Uterus (tissue), 4 donors: ENCODE data around the gene TTLL3. TPM values are rescaled to one million over a fixed set of nuclear protein-coding genes. Genes with fewer than 3 reads are reported as not detected.
"Not testable (repeated sequence)": the region's sequence is repeated elsewhere in the genome, so short reads cannot be mapped to it uniquely, and the experiment has no call there.

ENCODE experiments used
- DNase-seq, 2 donors: peaks; one replicate each; pipeline ENCODE4 v3.0.0-alpha.2; 2019 to 2020
- H3K27ac ChIP-seq, 2 donors: fragments of 200-600 bp; sonication (generic); 1 replicate in 1 of 2; 2 replicates in 1 of 2; pipeline ENCODE4 v1.5.1; 2016 to 2018
- H3K27me3 ChIP-seq, 2 donors: fragments of 200-600 bp; sonication (generic); one replicate each; pipeline ENCODE4 v1.5.1; 2018 to 2019; ENCODE audit warnings: control low read depth in 1 of 2
- H3K36me3 ChIP-seq, 2 donors: fragments of 200-600 bp; sonication (generic); one replicate each; pipeline ENCODE4 v1.5.1; 2019; ENCODE audit warnings: control low read depth in 1 of 2
- H3K4me1 ChIP-seq, 2 donors: fragments of 200-600 bp; sonication (generic); one replicate each; pipeline ENCODE4 v1.5.1; 2018 to 2019; ENCODE audit warnings: control low read depth in 1 of 2
- H3K4me3 ChIP-seq, 2 donors: fragments of 200-600 bp; sonication (generic); 1 replicate in 1 of 2; 2 replicates in 1 of 2; pipeline ENCODE4 v1.5.1; 2018 to 2019; ENCODE audit warnings: mild to moderate bottlenecking in 1 of 2
- H3K9me3 ChIP-seq, 2 donors: fragments of 200-600 bp; sonication (generic); one replicate each; pipeline ENCODE4 v1.5.1; 2019; ENCODE audit warnings: control low read depth in 1 of 2
- POLR2A ChIP-seq, 2 donors: fragments of 450-650 bp; IDR thresholded peaks; one replicate each; pipeline ENCODE4 v1.6.1; 2016; ENCODE audit warnings: antibody characterized with exemption in 2 of 2, mild to moderate bottlenecking in 1 of 2, moderate library complexity in 1 of 2
- intact Hi-C: fragments of 100-400 bp; cut with DNase I; formaldehyde crosslinking; loops from one replicate; pipeline ENCODE4 v1.15.1; 2023; ENCODE audit warnings: low total_unique reads
- total RNA-seq, 4 donors: library from RNA; depleted of rRNA in 3 of 4; stranded (reverse); fragments of >200 nt in 3 of 4; gene quantifications; one replicate each; pipeline versions ENCODE4 v1.1.0 to v1.2.4, GENCODE V29; 2014 to 2023
- TF ChIP-seq, protein P1 (sequence below), 4 experiments: fragments of 200-600 bp in 2 of 4; fragments of 450-650 bp in 2 of 4; sonication (generic) in 2 of 4; IDR thresholded peaks; one replicate each; pipeline ENCODE4 v1.5.1; 2016 to 2019; ENCODE audit warnings: antibody characterized with exemption in 4 of 4, mild to moderate bottlenecking in 2 of 4, moderate library complexity in 1 of 4
- donor health status: DM: yes; HTN: yes; CAD: no.

TTLL3 gene
- total RNA-seq, 4 donors from 2014 or later = 67.1 to 349 (median 83.7) TPM

DNA sequence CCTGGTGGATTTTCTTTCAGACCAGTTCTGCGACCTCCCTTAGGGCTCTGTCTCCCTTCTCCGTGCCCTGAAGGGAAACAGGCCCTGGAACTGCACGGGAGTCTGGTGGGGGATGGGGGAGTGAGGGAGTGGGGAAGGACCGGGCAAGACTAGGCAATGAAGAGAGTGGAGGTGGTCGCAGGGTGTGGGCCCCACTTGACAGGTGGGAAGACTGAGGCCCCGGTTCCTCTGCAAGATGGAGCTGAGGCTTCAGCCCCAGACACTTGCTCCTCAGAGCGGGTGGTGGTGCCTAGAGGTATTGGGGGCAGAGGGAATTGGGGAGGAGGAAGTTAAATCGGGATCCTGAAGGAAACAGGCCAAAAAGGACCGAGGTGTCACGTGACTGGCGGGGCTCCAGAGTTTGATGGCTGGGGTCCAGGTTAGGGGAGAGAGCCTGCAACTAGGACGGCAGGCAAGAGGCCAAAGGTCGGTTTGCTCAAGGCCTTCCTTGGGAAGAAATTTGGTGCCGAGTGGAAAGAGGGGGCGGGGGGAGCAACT is 39.7 kb upstream of the TTLL3 start:
- no peaks in the 10 kb centered on the region for H3K27me3 ChIP-seq
- H3K27ac ChIP-seq = peak overlapping the region; percentile 95 to 98

DNA sequence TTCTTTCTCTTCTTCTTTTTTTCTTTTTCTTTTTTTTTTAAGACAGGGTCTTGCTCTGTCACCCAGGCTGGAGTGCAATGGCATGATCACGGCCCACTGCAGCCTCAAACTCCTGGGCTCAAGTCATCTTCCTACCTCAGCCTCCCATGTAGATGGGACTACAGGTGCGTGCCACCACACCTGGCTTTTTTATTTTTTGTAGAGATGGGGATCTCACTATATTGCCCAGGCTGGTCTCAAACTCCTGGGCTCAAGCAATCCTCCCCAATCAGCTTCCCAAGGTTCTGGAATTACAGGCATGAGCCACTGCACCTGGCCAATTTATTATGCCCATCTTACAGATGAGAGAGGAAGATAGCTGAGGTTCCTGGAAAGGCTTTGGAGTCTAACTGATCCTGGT is 39.1 kb upstream of the TTLL3 start:
- intact Hi-C loops, H3K36me3 ChIP-seq, H3K9me3 ChIP-seq, H3K27me3 ChIP-seq, H3K4me3 ChIP-seq, DNase-seq, H3K4me1 ChIP-seq: not testable (repeated sequence)
- H3K27ac ChIP-seq = peak overlapping the region; percentile 95 to 98

More for the DNA sequence above, 39.7 kb upstream of the TTLL3 start:
- peak overlapping the region; percentile 62 to 84 for H3K4me3 ChIP-seq
- H3K4me1 ChIP-seq = peaks cover 0 to 9% of the 10 kb centered on the region in 2 donors
- no peaks in the 10 kb centered on the region for H3K36me3 ChIP-seq
- intact Hi-C loops = no loop called here
- no peak for TF ChIP-seq POLR2A (IDR thresholded peaks at IDR 0.05)
- TF ChIP-seq, protein P1, sequence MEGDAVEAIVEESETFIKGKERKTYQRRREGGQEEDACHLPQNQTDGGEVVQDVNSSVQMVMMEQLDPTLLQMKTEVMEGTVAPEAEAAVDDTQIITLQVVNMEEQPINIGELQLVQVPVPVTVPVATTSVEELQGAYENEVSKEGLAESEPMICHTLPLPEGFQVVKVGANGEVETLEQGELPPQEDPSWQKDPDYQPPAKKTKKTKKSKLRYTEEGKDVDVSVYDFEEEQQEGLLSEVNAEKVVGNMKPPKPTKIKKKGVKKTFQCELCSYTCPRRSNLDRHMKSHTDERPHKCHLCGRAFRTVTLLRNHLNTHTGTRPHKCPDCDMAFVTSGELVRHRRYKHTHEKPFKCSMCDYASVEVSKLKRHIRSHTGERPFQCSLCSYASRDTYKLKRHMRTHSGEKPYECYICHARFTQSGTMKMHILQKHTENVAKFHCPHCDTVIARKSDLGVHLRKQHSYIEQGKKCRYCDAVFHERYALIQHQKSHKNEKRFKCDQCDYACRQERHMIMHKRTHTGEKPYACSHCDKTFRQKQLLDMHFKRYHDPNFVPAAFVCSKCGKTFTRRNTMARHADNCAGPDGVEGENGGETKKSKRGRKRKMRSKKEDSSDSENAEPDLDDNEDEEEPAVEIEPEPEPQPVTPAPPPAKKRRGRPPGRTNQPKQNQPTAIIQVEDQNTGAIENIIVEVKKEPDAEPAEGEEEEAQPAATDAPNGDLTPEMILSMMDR (IDR thresholded peaks at IDR 0.05) = no peak
- no peaks in the 10 kb centered on the region for H3K9me3 ChIP-seq
- peak; percentile 96 to 97 for DNase-seq

DNA sequence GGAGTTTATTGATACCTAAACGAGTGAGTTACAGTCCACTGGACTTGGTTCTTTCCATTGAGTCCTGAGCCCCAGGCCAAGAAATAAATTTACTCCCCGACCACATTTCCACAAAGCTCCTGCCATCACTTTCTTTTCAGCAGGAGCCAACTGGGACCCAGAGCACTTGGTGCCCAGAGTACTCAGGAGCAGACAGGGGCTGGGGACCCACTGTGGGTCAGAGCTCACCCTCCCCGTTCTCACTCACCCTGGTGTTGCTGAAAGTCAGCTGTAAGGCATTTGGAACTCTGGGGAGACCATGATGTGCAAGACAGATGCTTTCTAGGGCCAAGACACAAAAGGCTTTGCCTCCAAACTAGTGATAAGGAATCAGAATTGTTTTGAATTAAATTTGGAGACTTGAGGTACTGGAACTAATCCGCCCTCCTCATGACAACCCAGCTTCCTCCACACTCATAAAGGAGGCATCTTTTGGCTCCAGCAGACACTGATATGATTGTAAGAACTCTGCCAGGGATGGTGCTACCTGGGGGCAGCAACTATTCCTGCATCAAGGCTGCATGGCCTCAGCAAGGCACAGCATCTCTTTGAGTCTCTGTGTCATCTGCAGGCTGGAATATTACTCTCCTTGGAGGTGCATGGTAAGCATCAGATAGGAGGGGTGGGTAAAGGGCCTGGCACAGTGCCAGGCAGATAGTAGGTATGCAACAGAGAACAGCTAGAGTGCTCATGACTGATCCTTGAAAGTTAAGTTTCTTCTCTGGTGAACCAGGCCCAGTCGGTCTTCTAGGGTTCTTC is 33.0 kb upstream of the TTLL3 start:
- H3K4me3 ChIP-seq = no peak overlapping the region
- no peaks in the 10 kb centered on the region for H3K36me3 ChIP-seq
- no peaks in the 10 kb centered on the region for H3K9me3 ChIP-seq
- H3K27ac ChIP-seq = peak overlapping the region in 1 of 2 donors; percentile 57
- intact Hi-C loops = no loop called here
- H3K4me1 ChIP-seq = peaks cover 0 to 6% of the 10 kb centered on the region in 2 donors
- DNase-seq = no peak
- H3K27me3 ChIP-seq = no peaks in the 10 kb centered on the region
- TF ChIP-seq, protein P1 (IDR thresholded peaks at IDR 0.05) = no peak
- TF ChIP-seq POLR2A (IDR thresholded peaks at IDR 0.05) = no peak

DNA sequence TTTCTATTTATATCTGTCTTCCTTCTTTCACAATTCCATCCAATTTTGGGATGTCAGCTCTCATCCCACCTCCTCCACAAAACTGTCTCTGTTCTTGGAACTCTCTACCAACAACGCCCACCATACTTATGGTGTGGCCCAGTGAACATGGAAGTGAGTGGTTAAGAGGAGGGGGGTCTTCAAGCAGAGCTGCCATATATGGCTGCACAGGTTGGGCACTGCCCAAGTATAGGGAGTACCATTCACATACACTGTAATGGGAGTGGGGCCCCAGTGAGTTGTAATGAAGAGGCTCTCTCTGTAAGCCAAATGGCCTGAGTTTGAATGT is 32.4 kb upstream of the TTLL3 start:
- Histone ChIP-seq H3K27ac (peak overlapping the region in 1 of 2 donors; percentile 57), H3K36me3 (no peaks in the 10 kb centered on the region), H3K4me3 (no peak overlapping the region), H3K27me3 (no peaks in the 10 kb centered on the region), H3K4me1 (peaks cover 0 to 6% of the 10 kb centered on the region in 2 donors), H3K9me3 (no peaks in the 10 kb centered on the region)
- intact Hi-C loops = no loop called here
- TF ChIP-seq, protein P1 (IDR thresholded peaks at IDR 0.05) = no peak
- no peak for TF ChIP-seq POLR2A (IDR thresholded peaks at IDR 0.05)
- no peak for DNase-seq

DNA sequence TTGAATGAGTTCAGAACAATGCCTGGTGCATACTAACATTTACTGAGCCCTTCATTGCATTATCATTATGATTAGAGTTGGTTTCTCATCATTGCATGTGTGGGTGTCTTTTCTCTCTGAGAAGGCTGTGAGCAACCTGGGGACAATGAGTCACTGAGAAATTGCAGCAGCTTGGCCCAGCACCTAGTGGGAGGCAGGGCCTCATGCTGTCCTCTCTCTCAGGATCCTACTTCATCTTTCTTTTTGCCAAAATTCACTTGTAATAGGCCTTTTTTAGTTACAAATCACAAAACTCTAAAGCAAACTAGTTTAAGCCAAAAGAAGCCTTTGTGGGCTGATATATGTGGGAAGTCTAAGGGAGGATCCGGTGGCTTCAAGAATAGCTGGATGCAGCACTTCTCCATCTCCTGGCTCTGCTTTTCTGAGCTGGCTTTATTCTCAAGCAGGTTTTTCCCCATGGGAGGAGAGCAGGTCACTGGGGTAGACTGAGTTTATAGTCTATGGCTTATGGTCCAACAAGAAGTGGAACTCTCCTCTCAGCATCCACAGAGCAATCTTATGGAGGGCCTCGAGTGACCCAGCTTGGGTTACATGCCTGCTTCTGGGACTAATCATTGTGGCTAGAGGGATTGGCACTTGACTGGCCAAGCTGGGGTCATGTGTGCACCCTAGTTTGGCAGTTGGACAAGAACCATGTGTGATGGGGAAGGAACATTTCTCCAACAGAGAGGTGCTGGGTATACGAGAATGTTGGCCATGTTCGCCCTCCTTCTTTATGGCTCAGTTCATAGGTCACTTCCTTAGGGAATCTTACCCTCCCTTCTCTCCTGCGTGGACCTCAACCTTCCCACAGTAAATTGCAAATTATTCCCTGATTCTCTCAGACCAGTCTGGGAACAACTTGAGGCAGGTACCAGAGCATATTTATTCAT is 31.7 kb upstream of the TTLL3 start:
- H3K27me3 ChIP-seq = no peaks in the 10 kb centered on the region
- H3K4me3 ChIP-seq = no peak overlapping the region
- H3K36me3 ChIP-seq = no peaks in the 10 kb centered on the region
- H3K4me1 ChIP-seq = peaks cover 0 to 6% of the 10 kb centered on the region in 2 donors
- no peaks in the 10 kb centered on the region for H3K9me3 ChIP-seq
- peak; percentile 47 to 75 for DNase-seq
- intact Hi-C loops = no loop called here
- H3K27ac ChIP-seq = peak overlapping the region in 1 of 2 donors; percentile 57
- TF ChIP-seq, protein P1 (IDR thresholded peaks at IDR 0.05) = no peak
- TF ChIP-seq POLR2A (IDR thresholded peaks at IDR 0.05) = no peak
